ENCODE data around the gene LARP4B. TPM values are rescaled to one million over a fixed set of nuclear protein-coding genes. Genes with fewer than 3 reads are reported as not detected.

The LARP4B gene
- total RNA-seq, 1 experiment from 2014 or later, result 122 TPM

GRCh38 chr10:938941-939678 lies 7.6 kb upstream of the LARP4B start:
- Histone ChIP-seq H3K79me2 (ENCODE audit: insufficient read depth, low read length) (no peaks in the 10 kb centered on the region), H4K20me1 (ENCODE audit: insufficient read depth) (no peaks in the 10 kb centered on the region), H3K9ac (ENCODE audit: low read length) (no peak overlapping the region), H3K4me2 (ENCODE audit: low read length) (no peak overlapping the region), H3K4me3 (replicated peaks in 1 of 2; ENCODE audit: low read depth in 1 of 2, low read length in 2 of 2) (no peak overlapping the region), H3K4me1 (ENCODE audit: control insufficient read depth in 1 of 2, insufficient read depth in 2 of 2, low read length in 2 of 2) (no peaks in the 10 kb centered on the region), H3K9me3 (ENCODE audit: control insufficient read depth in 1 of 2, insufficient read depth in 1 of 2, low read depth in 1 of 2, low read length in 2 of 2) (no peaks in the 10 kb centered on the region), H3K9me2 (ENCODE audit: insufficient read depth) (no peaks in the 10 kb centered on the region), H3K27me3 (ENCODE audit: insufficient read depth, low read length) (no peaks in the 10 kb centered on the region), H3K27ac (ENCODE audit: low read depth, low read length) (no peak overlapping the region), H2AFZ (ENCODE audit: low read depth, low read length, poor library complexity, severe bottlenecking) (no peak overlapping the region), H3K36me3 (ENCODE audit: control insufficient read depth in 1 of 2, insufficient read depth in 2 of 2, low read length in 2 of 2) (no peaks in the 10 kb centered on the region)
- ChIA-PET RAD21 (ENCODE audit: low non-redundant PET in 1 of 2, low total read pairs in 2 of 2, uncharacterized antibody in 2 of 2, unreplicated experiment in 2 of 2) (no interaction called here), POLR2A (no interaction called here), CTCF (no interaction called here)
- TF ChIP-seq REST (IDR thresholded peaks at IDR 0.05; ENCODE audit: low read depth) (no peak), ZBTB33 (IDR thresholded peaks at IDR 0.05; ENCODE audit: extremely low read depth, insufficient replicate concordance, low read length) (no peak), YY1 (IDR thresholded peaks at IDR 0.05; ENCODE audit: extremely low read depth, insufficient replicate concordance, low read depth, low read length) (no peak), POLR2AphosphoS5 (IDR thresholded peaks at IDR 0.05; ENCODE audit: low read depth, low read length) (no peak), TCF7L2 (IDR thresholded peaks at IDR 0.05; ENCODE audit: borderline replicate concordance, extremely low read depth, insufficient read depth, insufficient read length) (no peak), EZH2 (IDR thresholded peaks at IDR 0.05) (no peak), JUND (IDR thresholded peaks at IDR 0.05) (no peak), SRF (IDR thresholded peaks at IDR 0.05; ENCODE audit: low read depth) (no peak), ATF3 (IDR thresholded peaks at IDR 0.05) (no peak), EZH2phosphoT487 (IDR thresholded peaks at IDR 0.05; ENCODE audit: borderline replicate concordance) (no peak), CBX3 (IDR thresholded peaks at IDR 0.05; ENCODE audit: low read depth) (no peak)
- ATAC-seq (no peak), DNase-seq (ENCODE audit: low read depth, low spot score) (no peak)
- intact Hi-C loops (cut with micrococcal nuclease), result loop anchor here (10.0 kb wide), 1 partner anchor 116 kb away; the partner anchor contains the start of gene WDR37
- BruUV-seq (replicated peaks), result no TSS peak

Measured in HCT116 (cell line).